Esophagus muscularis mucosa (tissue), 4 donors: ENCODE results near the gene GSE1.

Experiments
- CTCF ChIP-seq, 3 experiments: fragments of 200-600 bp in 2 of 3; fragments of 450-650 bp in 1 of 3; sonication (generic) in 2 of 3; IDR thresholded peaks; one replicate each; pipeline ENCODE4 v1.5.1; 2017 to 2019; ENCODE audit warnings: antibody characterized with exemption in 3 of 3, mild to moderate bottlenecking in 2 of 3, moderate library complexity in 1 of 3
- EP300 ChIP-seq: sonication (generic); formaldehyde crosslinking; IDR thresholded peaks from one replicate; pipeline ENCODE4 v1.6.1; 2017; ENCODE audit warnings: antibody characterized with exemption
- POLR2A ChIP-seq: fragments of 450-650 bp; IDR thresholded peaks from one replicate; pipeline ENCODE4 v1.6.1; 2017; ENCODE audit warnings: antibody characterized with exemption, moderate library complexity, mild to moderate bottlenecking, low read depth
- POLR2AphosphoS5 ChIP-seq, 2 donors: sonication (generic); formaldehyde crosslinking; IDR thresholded peaks; one replicate each; pipeline ENCODE4 v1.6.1; 2017; ENCODE audit warnings: antibody characterized with exemption in 2 of 2

GRCh38 chr16:85654251-85655095, 41.4 kb downstream of the GSE1 start:
- TF ChIP-seq POLR2A (no peak), CTCF (IDR thresholded peaks at IDR 0.05) (no peak), POLR2AphosphoS5 (IDR thresholded peaks at IDR 0.05) (no peak), EP300 (no peak)
